GM18861 (cell line): ENCODE measurements around the gene FOXP1.

ENCODE experiments used
- ATAC-seq: cut with Tn5 transposase; IDR thresholded peaks from one replicate; pipeline ENCODE4 v1.9.1; 2021; ENCODE audit not compliant: unreplicated experiment

FOXP1 gene

DNA sequence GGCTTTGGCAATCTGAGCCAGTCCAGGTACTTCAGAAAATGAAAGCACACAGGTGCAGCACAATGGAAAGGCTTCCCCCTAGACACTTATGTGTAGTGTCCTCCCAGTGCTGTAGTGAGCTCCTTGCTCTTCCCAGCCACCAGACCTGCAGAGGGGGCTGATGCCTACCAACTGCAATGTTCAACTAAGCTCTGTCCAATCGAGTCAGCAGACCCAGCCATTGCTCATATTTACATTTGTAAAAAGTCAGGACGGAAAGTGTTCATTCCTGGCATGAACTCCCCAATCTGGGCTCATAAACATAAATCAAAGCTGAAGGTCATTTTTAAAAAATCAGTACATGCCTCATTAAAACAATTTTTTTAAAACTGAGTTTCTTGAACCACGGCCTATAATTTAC, 73.0 kb downstream of the FOXP1 start:
- no peak for ATAC-seq

DNA sequence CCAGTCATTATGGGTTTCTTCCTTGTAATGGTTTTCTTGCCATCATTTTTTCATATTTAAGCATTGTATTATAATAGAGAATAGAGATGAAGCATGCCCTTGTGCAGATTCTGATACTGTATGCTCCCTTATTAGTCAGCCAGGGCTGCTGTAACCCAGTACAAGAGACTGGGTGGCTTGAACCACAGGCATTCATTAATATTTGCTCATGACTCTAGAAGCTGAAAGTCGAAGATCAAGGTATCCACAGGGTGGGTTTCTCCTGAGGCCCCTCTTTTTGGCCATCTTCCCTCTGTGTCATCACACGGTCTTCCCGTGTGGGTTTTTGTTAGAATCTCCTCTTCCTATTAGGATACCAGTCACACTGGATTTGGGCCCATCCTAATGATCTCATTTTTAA, 74.5 kb downstream of the FOXP1 start:
- no peak for ATAC-seq

DNA sequence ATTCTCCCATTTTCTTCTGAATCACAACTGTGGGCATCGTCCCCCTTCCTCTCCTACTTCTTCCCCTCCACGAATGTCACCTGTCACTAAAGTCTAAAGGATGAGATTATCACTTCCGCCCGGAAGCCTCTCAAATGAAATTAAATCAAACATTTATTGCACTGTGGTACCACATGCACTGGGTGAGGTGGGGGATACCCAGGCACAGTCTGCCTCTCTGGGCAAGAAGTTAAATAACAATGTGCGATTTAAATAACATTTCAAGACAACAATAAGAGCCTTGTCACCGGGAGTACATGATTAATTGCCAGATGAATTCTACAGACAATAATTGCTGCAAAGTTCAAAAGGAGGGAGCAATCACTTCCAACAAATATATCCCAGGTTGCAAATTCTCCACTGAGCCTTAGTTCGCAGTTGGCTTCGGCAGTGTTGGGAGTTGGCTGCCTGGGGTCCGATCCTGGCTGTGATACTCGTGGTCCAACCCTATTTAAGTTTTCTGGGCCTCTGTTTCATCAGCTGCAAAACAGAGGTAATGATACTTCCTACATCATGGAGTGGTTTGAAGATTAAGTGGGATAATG, 77.7 kb downstream of the FOXP1 start:
- ATAC-seq = no peak

DNA sequence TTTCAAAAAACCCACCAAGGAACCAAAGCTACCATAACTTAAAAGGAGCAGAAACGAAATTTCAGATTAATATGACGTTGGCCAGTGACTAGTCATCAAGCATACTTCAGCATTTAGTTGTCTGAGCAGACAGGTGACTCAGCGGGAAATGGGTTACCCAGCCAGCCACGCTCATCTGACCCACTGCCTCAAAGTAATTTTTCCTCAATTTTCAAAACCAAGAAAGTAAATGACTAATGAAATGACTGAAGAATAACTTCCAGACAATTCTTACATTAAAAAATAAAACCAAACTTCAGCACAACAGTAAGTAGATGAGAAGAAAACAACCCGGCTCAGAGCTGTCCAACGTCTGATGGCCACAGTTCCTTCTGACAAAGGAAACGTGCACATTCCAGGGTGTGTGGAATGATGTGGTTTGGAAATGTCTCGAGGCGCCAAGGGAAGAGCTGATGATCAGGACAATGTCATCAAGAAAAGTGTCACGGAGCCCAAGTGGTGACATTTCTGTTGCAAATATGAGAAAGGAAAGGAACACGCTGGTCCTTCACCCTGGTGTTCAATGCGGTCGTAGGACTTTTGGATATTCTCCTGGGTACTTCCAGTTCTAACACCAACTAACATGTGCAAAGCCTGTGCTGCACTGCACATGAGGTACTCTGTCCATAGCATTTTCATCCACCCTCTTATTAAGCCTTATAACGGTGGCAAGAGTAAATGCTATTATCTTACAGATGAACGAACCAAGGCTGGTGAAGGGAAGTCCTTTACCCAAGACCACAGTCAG, 79.1 kb downstream of the FOXP1 start:
- ATAC-seq = no peak

DNA sequence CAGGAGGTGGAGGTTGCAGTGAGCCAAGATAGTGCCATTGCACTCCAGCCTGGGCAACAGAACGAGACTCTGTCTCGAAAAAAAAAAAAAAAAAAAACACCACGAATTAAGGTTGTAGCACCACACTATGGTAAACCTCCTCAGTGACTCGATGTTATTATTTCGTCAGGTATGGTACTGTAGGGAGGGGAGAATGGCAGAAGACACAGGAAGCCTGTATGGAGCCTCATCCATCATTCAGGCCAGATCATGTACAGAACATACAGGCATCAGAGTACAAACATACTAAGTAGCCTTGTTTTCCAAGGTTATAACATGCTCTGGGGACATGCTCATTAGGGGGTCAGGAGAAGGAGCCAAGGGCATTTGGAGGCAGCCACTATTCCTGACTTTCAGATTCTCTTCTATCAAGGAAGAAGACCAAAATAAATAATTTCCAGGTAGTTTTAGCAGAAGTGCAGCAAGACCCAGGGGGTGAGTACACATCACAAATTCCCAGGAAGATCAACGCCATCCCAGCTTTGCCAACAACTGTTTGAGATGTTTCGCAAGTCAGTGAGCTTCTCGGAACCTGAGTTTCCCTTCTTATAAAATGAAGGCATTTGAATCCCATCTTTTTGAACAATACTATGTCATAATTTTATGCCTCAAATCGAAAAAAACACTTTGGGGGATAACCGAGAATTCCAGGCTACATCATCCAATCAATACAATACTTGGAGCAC, 79.8 kb downstream of the FOXP1 start:
- no peak for ATAC-seq

DNA sequence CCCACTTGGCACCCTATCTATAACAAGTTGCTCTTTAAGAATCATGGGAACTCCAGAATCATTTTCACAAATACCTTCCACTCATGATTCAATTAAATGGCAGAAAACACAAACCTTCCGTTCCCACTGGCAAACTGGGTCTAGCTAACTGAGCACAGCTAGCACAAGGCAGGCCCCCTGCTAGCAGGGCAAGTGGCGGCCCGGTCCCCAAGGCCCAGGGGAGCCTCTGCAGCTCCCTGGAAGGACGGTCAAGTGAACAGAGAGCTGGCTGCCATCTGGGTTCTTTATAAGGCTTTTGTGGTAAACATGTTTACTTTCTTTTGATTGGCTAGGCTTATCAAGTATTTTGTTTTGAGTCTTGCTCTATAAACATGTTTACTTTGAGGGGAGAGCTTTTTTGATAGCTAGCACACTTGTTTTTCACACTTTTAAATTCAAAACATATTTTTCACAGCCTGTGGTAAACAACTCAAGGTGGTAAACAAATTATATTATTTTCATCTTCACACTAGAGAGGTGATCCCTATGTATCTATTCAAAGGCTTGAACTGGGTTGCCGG, 81.4 kb downstream of the FOXP1 start:
- ATAC-seq = no peak

DNA sequence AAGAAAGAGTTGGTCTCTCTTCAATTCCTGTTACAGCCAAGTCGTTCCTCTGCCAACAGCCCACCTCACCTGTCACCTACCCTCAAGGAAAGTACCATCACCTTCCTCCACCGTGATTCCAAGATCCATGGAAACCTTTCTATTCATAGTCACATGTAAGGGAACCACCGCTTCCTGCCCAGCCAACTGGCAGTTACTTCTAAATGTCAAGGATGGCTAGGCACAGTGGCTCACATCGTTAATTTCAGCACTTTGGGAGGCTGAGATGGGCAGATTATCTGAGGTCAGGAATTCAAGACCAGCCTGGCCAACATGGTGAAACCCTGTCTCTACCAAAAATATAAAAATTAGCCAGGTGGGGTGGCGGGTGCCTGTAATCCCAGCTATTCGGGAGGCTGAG, 82.8 kb downstream of the FOXP1 start:
- no peak for ATAC-seq

DNA sequence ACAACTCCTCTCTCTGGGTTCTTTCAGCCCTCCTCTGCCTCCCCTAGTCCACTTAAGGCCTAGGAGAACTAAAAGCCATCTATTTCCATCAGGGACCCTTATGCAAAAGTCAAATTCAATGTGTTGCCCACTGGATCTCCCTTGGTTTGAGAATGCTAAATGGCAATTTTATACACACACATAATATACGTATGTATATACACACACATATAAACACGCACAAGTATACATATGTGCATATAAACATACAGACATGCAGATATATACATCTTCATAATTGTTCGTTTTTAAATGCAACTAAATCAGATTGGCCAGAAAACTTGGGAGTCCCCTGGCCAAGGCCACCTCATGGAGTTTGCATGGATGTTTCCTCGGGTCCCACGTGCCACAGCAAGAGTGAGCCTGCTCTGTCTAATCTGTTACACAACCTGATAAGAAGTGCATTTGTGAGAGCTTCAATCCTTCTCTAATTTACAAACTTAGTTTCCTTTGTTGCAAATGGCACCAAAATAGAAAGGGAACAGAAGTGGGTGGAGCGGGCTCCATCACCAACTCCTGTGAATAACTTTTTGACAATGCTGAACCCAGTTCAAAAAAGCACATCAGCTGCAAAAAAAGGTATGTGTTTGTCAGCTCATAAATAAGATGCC, 84.2 kb downstream of the FOXP1 start:
- ATAC-seq = no peak

DNA sequence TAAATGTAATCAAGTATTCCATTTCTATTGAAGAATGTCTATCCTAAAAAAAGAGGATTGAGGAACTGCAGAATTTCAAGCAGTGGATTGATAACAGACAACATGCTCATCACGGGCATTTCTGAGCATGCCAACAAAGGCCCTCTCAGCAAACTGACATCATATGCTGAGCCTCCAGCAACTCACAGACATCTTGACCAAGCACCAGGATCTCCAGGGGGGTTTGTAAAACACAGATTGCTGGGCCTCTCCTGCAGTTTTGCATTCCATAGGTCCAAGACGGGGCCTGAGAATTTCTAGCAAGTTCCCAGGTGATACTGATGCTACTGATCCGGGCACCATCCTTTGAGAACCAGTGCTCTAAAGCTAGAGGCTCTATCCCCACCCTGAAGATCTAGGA, 85.0 kb downstream of the FOXP1 start:
- no peak for ATAC-seq

DNA sequence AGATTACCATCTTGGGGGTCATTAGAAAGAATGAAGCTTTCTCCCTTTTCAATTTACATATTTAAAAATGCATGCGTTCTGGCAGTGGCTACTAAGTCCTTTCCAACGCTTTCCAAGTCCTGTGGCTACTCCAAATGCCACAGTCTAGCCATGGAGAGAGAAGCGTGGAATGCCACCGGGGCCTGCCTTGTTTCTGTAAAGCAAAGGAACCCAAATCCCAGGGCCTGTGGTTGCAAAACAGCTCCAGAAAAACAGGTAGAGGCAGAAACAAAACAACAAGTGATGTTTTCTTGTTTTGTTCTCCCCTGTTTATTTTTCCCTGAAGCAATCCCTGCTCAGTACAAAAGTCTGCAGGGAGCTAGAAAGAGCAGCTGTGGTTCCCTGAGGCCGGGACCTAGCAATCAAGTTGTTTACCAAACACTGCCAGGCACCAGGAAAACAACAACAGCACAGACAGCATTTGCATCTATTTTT, 85.5 kb downstream of the FOXP1 start:
- no peak for ATAC-seq

DNA sequence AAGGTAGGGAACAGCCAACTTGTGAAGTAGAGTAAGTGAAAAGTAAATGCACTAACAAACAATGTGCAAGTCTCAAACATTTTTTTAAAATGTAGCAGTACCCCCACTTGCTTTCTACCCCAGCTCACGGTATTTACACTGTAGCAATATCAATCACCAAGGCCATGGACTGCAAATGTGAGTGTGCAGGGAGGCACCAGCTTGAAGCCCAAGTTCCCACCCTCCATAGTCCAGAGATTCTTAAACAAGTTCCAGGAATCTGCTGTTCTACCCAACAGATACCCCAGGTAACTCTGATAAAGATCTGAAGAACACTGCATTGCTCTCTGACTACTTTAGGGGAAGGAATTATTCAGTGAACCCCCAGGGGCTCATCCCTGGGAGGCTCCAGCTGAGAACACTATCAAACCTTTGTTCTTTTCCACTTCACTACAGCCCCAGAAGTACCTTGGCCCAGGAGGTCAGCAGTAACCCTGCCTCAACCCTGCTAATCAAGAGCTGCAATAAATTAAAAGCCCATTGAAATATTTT, 86.1 kb downstream of the FOXP1 start:
- ATAC-seq = no peak

DNA sequence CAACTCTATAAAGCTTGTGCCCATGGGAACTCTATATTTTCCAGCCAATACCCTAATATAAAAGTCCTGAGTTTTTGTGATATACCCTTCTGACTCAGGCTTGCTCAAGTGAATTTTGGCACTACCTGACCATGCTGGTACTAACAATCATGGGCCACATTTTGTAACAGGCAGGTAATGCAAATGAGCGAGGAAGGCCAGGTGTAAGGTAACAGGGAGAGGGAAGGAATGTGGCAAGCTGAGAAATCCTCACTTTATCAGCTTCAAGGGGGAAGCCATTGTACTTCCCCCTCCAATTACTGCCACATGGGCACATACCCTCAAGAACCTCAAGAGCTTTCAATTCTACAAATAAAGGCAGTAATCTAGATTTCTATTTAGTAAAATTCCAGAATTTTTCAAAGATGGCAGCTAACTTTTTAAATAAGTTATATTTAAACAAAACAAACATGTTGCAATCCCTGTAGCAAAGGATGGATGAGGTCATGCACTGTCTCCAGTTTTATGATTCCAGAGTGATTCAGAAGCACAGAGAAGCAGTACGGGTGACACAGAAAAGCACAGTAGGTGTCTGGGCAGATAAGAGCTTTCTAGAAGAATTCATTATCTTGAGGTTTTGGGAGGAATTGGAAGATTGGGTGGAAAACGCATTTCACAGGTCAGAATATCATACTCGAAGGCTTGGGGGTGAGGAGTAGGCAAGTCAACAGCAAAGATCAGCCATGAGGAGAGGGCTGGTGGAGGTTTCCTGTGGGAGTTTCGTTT, 87.6 kb downstream of the FOXP1 start:
- ATAC-seq = no peak

DNA sequence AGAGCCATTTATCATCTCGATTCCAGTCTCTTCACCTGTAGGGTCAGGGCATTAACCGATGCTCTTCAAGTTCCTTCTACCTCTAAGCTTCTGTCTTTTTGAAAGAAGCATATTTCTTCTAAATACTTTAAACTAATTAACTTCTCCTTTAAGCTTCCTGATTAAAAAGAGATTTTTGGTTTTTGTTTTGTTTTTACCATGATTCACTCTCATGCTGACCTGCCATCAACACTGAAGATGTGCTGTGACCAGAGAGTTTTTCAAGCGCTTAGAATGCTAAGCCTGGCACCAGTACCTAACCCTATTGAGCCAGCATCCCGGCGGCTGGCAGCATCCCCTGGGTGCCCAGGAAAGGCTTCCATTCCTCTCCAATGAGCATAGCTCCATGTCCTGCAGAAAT, 89.3 kb downstream of the FOXP1 start:
- no peak for ATAC-seq

DNA sequence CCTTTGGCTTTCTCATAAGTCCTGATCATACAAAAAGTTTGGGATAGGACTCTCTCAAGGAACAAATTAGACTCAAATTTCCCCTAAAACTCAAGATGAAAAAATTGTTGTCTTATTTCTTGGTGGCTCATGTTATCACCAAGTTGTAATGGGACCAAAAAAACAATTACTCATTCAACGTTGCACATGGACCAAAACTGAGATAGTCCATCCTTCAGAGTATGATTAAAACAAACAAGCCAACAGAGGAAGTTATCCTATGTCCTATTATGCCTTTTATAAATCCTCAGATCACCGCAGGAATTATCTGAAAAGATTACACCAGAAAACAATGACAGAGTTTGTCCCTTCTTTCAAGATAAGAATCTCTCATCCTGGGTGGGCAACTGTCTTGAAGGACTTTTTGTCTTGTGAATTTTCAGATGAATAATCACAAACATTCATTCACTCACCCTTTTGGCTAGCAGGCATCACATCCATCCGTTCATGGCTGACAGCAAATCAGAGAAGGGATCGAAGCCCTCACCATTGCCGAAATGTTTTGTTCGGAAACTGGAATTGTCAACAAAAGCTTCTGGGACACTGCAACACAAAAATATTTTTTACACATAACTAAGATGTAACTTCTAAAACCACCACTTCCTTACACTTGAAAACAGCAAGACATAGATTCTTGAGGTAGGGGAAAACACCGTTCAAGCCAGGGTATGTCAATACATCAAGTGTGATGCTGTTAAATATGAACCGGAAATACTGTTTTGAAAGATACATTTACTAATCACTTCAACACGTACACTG, 90.4 kb downstream of the FOXP1 start:
- no peak for ATAC-seq

DNA sequence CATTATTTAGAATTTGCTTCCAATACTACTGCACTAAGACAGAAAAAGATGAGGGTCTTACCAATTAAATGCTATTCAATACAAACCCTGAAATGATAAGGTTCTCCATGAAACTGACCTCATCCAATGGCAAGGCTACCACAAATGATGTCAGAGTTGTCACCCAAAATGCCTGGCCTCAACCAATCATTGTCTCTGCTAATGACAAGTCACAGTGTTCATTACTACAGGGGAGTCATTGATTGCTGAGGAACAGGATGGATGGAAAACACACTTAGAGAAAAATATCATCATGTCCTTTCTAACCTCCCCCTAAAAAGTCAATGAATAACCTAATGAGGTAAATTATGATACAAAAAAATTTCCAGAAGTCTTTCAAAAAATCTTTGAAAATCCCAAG, 91.0 kb downstream of the FOXP1 start:
- no peak for ATAC-seq

DNA sequence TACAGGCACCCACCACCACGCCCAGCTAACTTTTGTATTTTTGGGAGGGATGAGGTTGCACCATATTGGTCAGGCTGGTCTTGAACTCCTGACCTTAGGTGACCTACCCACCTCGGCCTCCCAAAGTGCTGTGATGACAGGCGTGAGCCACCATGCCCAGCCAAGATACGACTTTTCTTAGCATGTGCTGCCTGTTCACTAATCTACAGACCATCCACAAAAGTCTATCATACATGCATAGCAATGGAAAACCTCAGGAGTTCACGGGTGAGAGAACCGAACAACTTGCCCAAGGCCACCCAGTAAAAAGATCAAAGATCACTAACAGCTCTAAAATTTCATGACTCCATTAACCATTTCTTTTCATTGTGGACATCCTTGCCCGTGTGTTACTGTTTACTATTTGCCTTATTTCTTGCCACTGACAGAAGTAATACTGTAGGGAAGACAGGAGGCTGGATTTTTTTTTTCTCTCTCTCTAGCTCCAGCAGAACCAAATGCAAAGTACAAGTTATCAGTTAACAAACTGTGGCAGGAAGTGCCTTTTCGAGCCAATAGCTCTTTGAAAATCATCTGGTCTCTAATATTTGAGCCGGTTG, 92.3 kb downstream of the FOXP1 start:
- ATAC-seq = no peak

DNA sequence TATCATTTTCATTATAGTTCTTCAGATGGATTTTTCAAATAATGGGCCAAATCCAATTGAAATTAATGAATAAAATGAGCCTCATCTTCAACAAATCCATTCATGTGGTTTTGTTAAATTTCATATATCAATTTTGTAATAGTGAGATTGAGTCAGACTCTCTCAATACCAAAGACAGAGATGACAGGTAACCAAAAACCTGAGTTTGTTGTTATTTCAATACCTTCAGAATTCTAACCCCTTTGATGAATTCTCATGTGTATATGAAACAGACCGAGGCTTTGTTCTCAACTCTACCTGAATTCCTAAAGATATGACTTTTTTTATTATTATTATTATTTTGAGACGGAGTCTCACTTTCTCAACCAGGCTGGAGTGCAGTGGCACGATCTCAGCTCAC, 92.8 kb downstream of the FOXP1 start:
- ATAC-seq = no peak

DNA sequence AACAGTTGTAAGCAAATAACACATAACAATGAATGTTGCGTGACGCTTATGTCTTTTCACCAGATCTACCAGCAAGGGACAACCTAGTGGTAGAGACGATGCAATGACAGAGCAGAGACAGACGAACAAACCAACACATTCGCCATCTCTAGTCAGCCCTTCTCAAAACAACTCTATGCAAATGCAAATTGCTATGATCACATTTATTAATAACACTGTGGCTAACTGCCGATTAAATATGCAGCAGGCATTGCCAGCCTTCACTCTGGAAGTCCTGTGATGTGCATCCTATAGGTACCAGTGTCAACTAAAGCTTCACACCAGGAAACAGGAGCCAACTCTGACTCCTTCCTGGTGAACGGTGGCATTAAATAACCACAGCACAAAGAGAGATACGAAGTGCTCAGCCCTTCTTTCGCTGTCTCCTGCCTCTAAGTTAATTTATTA, 94.2 kb downstream of the FOXP1 start:
- ATAC-seq = no peak

DNA sequence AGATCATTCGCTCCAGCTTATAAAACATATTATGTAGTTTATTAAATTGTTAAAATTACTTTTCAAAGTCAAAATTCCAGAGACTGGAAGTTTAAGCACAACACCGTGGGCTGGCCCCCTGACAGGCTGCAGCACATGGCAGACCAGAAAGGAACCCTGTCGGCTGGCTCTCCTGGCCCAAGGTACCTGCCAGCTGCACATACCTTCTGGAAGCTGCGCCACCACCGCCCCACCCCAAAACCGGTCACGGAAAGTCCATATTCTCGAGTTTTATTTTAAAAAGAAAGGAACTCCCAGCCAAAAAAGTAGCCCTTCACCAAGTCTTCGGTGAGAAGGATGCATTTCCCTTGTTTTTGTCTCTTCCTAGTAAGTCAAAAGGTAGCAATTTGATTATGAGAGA, 94.6 kb downstream of the FOXP1 start:
- ATAC-seq = no peak
